HG03064 (cell line): ENCODE measurements around the gene CDC37L1.

ENCODE experiments used
- ATAC-seq: cut with Tn5 transposase; IDR thresholded peaks from one replicate; pipeline ENCODE4 v1.9.1; 2021; ENCODE audit warnings: low read depth; ENCODE audit not compliant: unreplicated experiment

Gene CDC37L1

GRCh38 chr9:4709380-4709779 lies 30.0 kb downstream of the CDC37L1 start:
- no peak for ATAC-seq

DNA sequence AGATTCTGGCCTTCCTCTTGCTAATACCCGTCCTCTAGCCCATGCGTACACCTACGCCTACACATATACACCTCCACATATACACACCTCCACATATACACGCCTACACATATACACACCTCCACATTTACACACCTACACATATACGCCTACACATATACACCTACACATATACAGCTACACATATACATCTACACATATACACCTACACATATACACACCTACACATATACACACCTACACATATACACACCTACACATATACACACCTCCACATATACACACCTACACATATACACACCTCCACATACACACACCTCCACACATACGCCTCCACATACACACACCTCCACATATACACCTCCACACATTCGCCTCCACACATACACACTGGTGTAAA lies 34.5 kb downstream of the CDC37L1 start:
- no peak for ATAC-seq

GRCh38 chr9:4714266-4715016 lies 35.1 kb downstream of the CDC37L1 start:
- ATAC-seq, result no peak

DNA sequence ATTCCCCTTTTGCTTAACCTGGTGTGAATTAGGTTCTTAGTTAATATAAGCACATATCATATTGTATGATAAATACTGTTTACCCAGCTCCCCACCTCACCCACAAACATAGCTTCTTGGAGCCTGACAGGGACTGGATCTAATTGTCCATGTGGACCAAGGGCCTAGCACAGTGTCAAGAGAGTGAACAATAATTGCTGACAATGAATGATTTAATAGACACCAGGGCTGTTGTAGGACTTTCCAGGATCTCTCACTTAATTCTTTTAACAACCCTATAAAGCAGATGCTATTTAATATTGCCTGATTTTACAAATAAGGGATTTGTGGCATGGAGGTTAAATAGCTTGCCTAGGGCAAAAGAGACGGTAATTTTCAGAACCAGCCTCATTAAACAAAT lies 36.8 kb downstream of the CDC37L1 start:
- ATAC-seq, result no peak

GRCh38 chr9:4717815-4718214 lies 38.4 kb downstream of the CDC37L1 start:
- no peak for ATAC-seq

- no peak for ATAC-seq
Measured at GRCh38 chr9:4718911-4719310, 39.5 kb downstream of the CDC37L1 start.

GRCh38 chr9:4721736-4722135 lies 42.4 kb downstream of the CDC37L1 start:
- no peak for ATAC-seq

DNA sequence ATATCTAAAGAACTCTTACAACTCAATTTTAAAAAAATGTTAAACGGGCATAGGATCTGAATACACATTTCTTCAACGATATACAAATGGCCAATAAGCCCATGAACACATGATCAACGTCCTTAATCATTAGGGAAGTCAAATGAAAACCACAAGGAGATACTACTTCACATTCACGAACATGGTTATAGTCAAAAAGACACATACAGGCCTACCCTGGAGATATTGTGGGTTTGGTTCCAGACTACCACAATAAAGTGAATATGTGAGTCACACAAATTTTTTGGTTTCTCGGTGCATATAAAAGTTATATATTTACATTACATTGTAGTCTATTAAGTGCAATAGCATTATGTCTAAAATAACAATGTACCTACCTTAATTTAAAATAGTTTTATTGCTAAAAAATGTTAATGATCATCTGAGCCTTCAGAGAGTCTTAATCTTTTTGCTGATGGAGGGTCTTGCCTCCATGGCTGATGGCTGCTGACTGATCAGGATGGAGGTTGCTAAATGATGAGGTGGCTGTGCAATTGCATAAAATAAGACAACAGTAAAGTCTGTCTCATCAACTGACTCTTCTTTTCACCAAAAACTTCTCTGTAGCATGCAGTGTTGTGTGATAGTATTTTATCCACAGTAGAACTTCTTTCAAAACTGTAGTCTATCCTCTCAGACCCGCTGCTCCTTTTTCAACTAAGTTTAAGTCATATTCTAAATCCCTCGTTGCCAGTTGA lies 46.5 kb downstream of the CDC37L1 start:
- ATAC-seq, result no peak

- ATAC-seq, result no peak
Measured at GRCh38 chr9:4727593-4727992, 48.2 kb downstream of the CDC37L1 start.

DNA sequence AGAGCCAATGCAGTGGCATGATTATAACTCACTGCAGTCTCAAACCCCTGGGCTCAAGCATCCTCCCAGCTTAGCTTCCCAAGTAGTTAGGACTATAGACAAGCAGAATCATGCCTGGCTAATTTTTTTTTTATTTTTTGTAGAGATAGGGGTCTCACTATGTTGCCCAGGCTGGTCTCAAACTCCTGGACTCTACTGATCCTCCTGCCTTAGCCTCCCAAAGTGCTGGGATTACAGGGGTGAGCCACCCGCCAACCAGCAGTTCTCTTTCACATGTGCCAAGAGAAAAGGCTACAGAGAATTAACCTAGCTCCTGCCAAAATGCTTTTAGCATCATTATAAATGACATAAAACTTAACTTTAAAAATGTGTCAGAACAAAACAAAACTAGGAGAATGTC lies 53.5 kb downstream of the CDC37L1 start:
- no peak for ATAC-seq

DNA sequence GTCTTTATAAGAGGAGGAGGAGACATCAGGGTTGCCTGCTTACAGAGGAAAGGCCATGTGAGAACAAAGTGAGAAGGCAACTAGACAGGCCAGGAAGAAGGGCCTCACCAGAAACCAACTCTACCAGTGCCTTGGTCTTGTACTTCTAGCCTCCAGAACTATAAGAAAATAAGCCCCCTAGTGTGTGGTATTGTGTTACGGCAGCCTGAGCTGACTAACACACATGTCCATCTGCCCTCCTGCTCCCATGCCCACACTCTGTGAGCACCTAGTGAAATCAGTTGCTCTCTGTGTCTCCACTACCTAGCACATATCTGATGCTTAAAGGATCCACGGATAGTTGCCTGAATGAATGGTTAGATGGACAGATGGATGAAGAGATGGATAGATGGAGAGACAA lies 54.8 kb downstream of the CDC37L1 start:
- no peak for ATAC-seq

GRCh38 chr9:4738866-4739586 lies 59.7 kb downstream of the CDC37L1 start:
- no peak for ATAC-seq

DNA sequence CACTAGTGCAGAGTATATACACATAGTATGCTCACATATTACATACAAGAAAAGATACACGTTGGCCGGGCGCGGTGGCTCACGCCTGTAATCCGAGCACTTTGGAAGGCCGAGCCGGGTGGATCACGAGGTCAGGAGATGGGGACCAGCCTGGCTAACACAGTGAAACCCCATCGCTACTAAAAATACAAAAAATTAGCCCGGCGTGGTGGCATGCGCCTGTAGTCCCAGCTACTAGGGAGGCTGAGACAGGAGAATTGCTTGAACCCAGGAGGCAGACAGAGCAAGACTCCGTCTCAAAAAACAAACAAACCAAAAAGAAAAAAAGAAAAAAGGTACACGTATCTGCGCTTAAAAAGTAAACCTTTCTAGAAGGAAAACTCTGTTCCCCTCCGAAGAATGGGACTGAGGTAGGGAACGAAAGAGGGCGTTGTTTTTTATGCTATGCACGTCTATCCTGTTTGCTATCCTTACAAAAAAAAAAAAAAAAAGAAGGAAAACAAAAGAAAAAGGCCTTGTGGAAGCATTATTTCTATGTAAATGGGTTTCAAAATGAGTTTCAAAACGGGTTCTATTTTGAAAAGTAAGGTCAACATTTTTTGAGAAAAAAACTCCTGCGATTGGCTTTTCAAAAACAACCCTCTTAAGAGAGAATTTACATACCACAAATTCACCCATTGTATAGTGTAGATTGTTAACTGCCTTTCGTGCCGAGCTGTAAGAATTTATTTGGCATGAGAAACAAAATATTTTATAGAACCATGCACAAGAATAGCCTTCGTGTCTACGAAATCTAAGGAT lies 60.4 kb downstream of the CDC37L1 start:
- ATAC-seq, result no peak

GRCh38 chr9:4740388-4740637 lies 60.9 kb downstream of the CDC37L1 start:
- ATAC-seq, result no peak

GRCh38 chr9:4740638-4741364 lies 61.4 kb downstream of the CDC37L1 start, which contains the start of gene AK3:
AK3 (minus strand) TSS chr9:4741202; CDS start chr9:4741087, 115 bp downstream.
- ATAC-seq, result peak; percentile 84

- no peak for ATAC-seq
Measured at GRCh38 chr9:4741365-4742089, 62.2 kb downstream of the CDC37L1 start.

GRCh38 chr9:4742246-4742645 lies 62.9 kb downstream of the CDC37L1 start:
- no peak for ATAC-seq

- ATAC-seq, result no peak
Measured at GRCh38 chr9:4743131-4743875, 63.9 kb downstream of the CDC37L1 start.
